ENCODE measurements around the gene MBD4. TPM values are rescaled to one million over a fixed set of nuclear protein-coding genes. Genes with fewer than 3 reads are reported as not detected.

MBD4 gene
- total and polyA plus RNA-seq, 2 of the 4 experiments (the other 2 are of a cell fraction) = 13.8 to 15.0 TPM

DNA sequence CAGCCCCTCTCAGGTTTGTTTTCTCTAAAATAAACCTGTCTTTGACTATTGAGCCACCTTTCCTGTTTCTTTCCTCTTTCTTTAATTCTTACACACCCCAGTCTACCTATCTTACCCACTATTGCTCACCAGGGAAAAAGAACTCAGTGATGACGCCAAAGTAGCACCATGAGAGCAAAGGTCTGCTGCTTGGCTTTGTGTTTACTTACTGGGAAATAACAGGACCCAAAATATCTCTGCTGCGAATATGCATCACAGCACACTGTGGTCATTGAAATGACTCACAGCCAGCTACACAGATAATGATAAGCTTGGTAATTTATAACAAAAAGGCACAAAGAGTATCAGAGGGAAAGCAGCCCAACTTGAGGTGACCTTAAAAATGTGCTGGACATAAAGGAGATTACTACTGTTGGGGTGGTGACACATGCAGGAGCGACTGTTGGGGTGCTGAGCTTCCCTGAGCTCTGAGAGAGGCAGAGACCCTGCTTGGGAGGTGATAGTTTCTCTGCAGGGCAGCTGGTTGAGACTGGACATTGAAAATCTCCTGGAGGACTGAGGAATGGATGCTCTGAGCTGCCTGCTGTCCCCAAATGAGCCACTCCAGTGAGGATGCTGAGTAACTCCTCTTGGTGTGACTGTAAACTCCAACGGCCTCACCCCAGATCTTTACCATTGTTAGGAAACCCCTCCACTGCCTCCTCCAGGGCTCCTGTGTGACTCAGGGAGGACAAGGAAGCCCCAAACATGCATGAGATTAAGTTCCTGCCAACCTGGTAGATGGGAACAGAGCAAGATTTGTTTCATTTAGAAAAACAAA lies 25.9 kb downstream of the MBD4 start:
- Histone ChIP-seq H2AK9ac (replicated peaks; ENCODE audit: low read depth, low read length, poor library complexity) (peak overlapping the region; percentile 57), H3K27me3 (ENCODE audit: control insufficient read depth, insufficient read depth, low read length) (no peaks in the 10 kb centered on the region), H2BK5ac (ENCODE audit: low read depth, low read length, poor library complexity, severe bottlenecking) (peak overlapping the region; percentile 94), H3K56ac (ENCODE audit: extremely low read depth, insufficient read depth, low read length) (peak overlapping the region; percentile 39; the same call in 1 of the 2 replicates), H3K4me1 (ENCODE audit: control insufficient read depth, insufficient read depth, low read length) (peaks cover 30% of the 10 kb centered on the region), H4K91ac (ENCODE audit: insufficient read depth, low read depth, low read length) (peak overlapping the region; percentile 85), H3K14ac (replicated peaks; ENCODE audit: low read depth, low read length) (peak overlapping the region; percentile 83), H3K4me3 (ENCODE audit: insufficient read depth, low read depth, low read length) (no peak overlapping the region), H3K9me1 (ENCODE audit: insufficient read depth, low read length) (peaks cover 40% of the 10 kb centered on the region), H2AK5ac (ENCODE audit: low read depth, low read length) (peak overlapping the region; percentile 83), H3K36me3 (ENCODE audit: control insufficient read depth, insufficient read depth, low read length) (no peaks in the 10 kb centered on the region), H3K9me3 (ENCODE audit: control insufficient read depth, insufficient read depth, low read length) (no peaks in the 10 kb centered on the region), H3K23ac (ENCODE audit: low read depth, low read length) (peak overlapping the region; percentile 88; the same call in 1 of the 2 replicates), H4K20me1 (ENCODE audit: insufficient read depth, low read length) (peaks cover 11% of the 10 kb centered on the region), H3K27ac (ENCODE audit: insufficient read depth, low read length) (peak overlapping the region; percentile 91), H2BK120ac (ENCODE audit: low read depth, low read length) (peak overlapping the region; percentile 95), H3K4ac (ENCODE audit: low read depth, low read length) (peak overlapping the region; percentile 89), H3K9ac (ENCODE audit: low read depth, low read length) (peak overlapping the region; percentile 26), H2BK20ac (ENCODE audit: low read depth, low read length) (peak overlapping the region; percentile 97), H3K79me1 (ENCODE audit: low read depth in 1 of 2, low read length in 2 of 2) (peaks cover 0 to 8% of the 10 kb centered on the region in 2 experiments; a peak in 1 of 4 replicates), H4K5ac (ENCODE audit: low read depth, low read length) (peak overlapping the region; percentile 27), H4K8ac (ENCODE audit: low read depth in 2 of 2, low read length in 2 of 2) (peak overlapping the region in 1 of 2 experiments; percentile 86; a peak in 3 of 4 replicates), H2AFZ (replicated peaks; ENCODE audit: low read length, poor library complexity) (peak overlapping the region; percentile 65), H3K18ac (ENCODE audit: low read depth, low read length) (peak overlapping the region; percentile 82), H3K4me2 (ENCODE audit: low read depth, low read length) (peak overlapping the region; percentile 62), H2BK15ac (ENCODE audit: low read depth, low read length) (peak overlapping the region; percentile 75; the same call in 2 of the 3 replicates)
- CTCF ChIA-PET = interaction anchor here (0.9 to 1.0 kb wide), 2 partner anchors 14 to 30 kb away, joined by 3 read pairs; no protein-coding TSS in a partner anchor
- BruUV-seq (replicated peaks) = no TSS peak
- no CpG with 5 or more reads among the region's 4 CpGs for whole genome bisulfite sequencing, 2 experiments (ENCODE audit: extremely low coverage in 2 of 2, insufficient read length in 1 of 2)
- peak; percentile 36; the same call in 1 of the 2 replicates for TF ChIP-seq NFE2L2 (IDR thresholded peaks at IDR 0.05; ENCODE audit: low read depth, low read length)
- TF ChIP-seq MAZ (IDR thresholded peaks at IDR 0.05; ENCODE audit: borderline replicate concordance, low read depth, low read length) = no peak
- peak; percentile 86 for TF ChIP-seq CEBPB (IDR thresholded peaks at IDR 0.05; ENCODE audit: low read depth, low read length)
- TF ChIP-seq RCOR1 (IDR thresholded peaks at IDR 0.05; ENCODE audit: insufficient replicate concordance, low read length) = peak; percentile 87
- TF ChIP-seq FOS (IDR thresholded peaks at IDR 0.05; ENCODE audit: low read depth, low read length) = peak; percentile 97
- TF ChIP-seq, protein P1, sequence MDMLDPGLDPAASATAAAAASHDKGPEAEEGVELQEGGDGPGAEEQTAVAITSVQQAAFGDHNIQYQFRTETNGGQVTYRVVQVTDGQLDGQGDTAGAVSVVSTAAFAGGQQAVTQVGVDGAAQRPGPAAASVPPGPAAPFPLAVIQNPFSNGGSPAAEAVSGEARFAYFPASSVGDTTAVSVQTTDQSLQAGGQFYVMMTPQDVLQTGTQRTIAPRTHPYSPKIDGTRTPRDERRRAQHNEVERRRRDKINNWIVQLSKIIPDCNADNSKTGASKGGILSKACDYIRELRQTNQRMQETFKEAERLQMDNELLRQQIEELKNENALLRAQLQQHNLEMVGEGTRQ (IDR thresholded peaks at IDR 0.05; ENCODE audit: low read depth, low read length) = no peak
- no peak for TF ChIP-seq CTCF (conservative IDR thresholded peaks at IDR 0.05; ENCODE audit: low read depth, low read length)
- TF ChIP-seq BHLHE40 (IDR thresholded peaks at IDR 0.05; ENCODE audit: low read depth, low read length) = peak; percentile 54
- peak; percentile 16; the same call in 1 of the 2 replicates for TF ChIP-seq RAD21 (IDR thresholded peaks at IDR 0.05; ENCODE audit: low read length)
- peak; percentile 46; the same call in 1 of the 2 replicates for TF ChIP-seq MAFK (IDR thresholded peaks at IDR 0.05; ENCODE audit: low read depth, low read length)
- intact Hi-C loops (cut with micrococcal nuclease) = no loop called here
- dilution Hi-C loops (cut with HindIII; ENCODE audit: low sequenced_read_pairs, unreplicated experiment) = no loop called here
- peak; percentile 84 for ATAC-seq (ENCODE audit: low read depth)
- in situ Hi-C loops (cut with MboI; ENCODE audit: low sequenced_read_pairs) = no loop called here
- peak; percentile 99 for DNase-seq
- POLR2A ChIA-PET (ENCODE audit: unreplicated experiment) = no interaction called here

Data from IMR-90 (cell line).